Colon (tissue), 2 donors: ENCODE data around the gene PDZK1IP1.
"Not testable (repeated sequence)": the region's sequence is repeated elsewhere in the genome, so short reads cannot be mapped to it uniquely, and the experiment has no call there.

Experiments used
- FAIRE-seq: peaks from 2 replicates; lab custom pipeline; 2012; peaks lifted over from hg19 to GRCh38; lab: Jason Lieb, UNC
- donor health status: control.
- donor health status: control.

PDZK1IP1 gene

GRCh38 chr1:47223921-47224675 is 34.3 kb upstream of the PDZK1IP1 start:
- no peak for FAIRE-seq

GRCh38 chr1:47223174-47223920 is 33.5 kb upstream of the PDZK1IP1 start:
- no peak for FAIRE-seq

GRCh38 chr1:47222476-47222875 is 32.6 kb upstream of the PDZK1IP1 start:
- no peak for FAIRE-seq

GRCh38 chr1:47219590-47220220 is 29.9 kb upstream of the PDZK1IP1 start:
- no peak for FAIRE-seq

GRCh38 chr1:47219001-47219400 is 29.2 kb upstream of the PDZK1IP1 start:
- no peak for FAIRE-seq

DNA sequence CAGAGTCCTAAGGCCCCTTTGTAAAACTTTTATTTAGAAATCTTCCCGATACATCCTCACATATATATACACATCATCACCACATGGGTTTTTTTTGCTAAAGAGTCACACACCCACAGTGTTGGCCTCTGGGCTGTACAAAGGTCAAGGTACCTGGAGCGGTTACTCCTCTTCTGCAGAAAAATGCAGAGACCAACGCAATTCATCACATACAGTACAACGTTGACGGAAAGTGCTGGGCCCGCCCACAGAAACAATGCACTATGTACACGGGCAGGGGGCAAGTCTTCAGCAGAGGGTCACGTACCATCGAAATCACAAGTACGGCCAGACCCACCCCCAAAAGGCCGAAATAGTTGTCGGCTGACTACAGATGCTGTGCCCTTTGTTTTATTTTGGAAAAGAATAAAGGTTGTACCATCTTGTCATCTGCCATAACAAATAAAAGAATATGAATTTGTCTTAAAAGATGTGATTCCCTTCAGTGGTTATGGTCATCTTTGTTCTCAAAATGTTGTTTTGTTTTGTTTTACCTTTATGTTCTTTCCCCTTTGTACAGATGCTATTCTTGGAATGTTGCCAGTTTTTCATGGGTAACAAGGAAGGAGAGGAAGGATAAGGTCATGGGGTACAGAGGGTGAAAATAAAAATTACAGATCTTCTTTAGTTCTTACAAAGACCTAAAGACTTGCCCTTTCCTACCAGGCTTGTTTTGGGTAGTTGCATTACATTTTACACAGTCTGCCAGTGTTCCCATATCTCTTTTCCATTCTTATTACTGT is 26.6 kb upstream of the PDZK1IP1 start:
- no peak for FAIRE-seq

GRCh38 chr1:47215713-47216112 is 25.9 kb upstream of the PDZK1IP1 start:
- FAIRE-seq = no peak

GRCh38 chr1:47214549-47214948 is 24.7 kb upstream of the PDZK1IP1 start:
- FAIRE-seq = no peak

- FAIRE-seq = no peak
Observed at GRCh38 chr1:47213230-47213963, 23.6 kb upstream of the PDZK1IP1 start.

DNA sequence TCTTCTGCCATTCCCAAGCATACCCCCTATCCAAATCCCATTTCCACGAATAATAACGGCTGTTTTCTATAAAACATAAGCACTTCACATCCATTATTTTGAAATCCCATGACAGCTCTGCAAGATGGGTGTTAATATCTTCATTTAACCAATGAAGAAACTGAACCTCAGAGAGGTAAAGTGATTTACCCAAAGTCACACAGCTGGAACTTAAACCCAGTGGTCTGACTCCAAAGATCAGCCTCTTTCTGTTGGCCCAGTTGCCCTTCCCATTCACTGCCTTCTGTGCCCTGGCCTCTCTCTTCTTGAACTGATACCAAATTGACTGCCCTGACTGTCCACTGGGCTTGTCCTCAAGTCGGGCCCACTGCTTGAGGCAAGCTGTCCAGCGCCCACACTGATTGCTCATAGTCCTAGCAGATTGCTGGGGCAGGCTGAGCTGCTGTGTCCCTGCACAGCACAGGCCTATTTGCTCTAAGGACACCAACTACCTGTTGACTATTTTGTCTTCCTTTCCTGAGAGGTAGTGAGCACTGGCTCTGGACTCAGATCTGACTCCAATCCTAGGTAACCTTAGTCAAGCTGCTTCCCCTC is 22.9 kb upstream of the PDZK1IP1 start:
- no peak for FAIRE-seq

- no peak for FAIRE-seq
Observed at GRCh38 chr1:47211796-47212269, 22.0 kb upstream of the PDZK1IP1 start.

DNA sequence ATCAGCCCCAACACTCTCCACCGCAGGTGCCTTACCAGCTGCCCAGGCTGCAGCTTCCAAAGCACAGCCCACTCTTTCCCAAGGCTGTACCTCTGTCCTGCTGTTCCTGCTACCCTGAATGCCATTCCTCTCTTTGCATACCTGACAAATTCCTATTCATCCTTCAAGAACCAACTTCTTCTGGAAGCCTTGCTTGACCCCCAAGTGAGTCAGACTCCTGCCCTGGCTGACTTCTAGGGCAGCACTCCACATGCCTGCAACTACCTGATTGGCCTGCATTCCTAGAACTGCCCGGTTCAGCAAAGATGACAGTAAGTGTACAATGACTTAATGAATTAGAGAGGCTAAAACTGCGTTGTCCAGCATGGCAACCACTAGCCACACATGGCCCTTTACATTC is 20.8 kb upstream of the PDZK1IP1 start:
- FAIRE-seq = no peak

DNA sequence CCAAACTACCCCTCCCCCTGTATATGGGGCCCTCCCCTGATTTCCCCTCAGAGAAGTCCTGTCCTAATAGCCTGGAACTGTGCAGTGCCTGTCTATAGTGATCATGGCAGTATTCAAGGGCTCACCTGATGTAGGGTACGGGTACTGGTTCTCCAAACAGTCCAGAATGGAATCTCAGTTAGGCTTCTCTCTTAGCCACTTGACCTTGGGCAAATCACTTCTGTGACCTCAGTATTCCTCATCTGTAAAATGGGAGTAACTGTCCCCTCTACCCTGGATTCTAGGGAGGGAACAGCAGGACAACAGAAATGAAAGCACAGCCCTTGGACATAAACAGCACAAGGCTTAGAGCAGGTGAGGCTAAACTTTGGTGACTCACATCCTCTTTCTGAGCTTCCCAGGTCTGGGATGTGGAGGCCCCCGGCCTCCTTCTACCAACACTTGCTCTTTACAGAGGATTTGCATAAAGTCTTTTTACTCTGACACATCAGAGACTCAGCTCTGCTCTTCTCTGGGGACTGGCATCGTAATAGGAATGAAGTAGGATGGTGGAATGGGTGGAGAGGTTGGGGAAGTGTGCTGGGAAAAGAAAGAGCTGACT is 20.0 kb upstream of the PDZK1IP1 start:
- no peak for FAIRE-seq

DNA sequence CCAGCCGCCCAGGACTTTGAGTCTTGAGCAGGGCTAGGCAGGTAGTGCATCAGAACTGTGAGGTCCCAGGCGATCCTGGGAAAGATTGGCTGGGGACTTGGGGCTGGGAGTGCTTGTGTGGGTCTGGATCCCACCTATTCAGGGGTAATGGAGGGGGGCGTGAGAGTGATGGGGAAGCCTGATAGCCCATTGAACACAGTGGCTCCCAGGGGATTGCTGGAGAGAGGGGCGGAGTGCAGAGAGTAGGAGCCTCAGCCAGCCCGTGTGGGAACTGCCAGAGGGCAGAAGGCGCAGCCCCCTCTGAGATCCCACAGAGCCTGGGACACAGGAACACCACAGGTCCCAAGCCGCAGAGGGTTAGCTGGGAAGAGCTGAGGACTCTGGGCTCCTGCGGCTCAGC is 19.3 kb upstream of the PDZK1IP1 start:
- FAIRE-seq = no peak

DNA sequence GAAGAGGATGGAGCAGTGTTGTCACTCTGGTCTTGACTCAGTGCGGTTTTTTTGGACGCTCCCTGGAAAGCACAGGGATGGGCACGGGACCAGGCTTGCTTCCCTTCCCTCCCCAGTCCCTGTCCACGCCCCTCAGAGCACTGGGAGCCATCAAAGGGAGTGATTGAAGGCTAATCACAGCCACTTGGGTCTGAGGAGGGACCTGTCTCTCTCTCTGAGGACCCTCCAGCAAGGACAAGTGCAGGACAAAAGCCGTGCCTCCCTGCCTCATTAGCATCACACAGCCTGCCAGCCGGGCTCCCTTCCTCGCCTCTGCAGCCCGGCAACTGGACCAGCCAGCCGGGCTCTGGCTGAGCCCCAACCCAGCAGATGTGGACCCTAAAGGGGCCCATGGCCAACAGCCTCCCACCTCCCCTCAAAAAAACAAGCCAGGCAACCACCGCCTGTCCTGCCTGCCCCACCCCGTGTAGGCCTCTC is 18.6 kb upstream of the PDZK1IP1 start:
- FAIRE-seq = no peak

- FAIRE-seq = no peak
Observed at GRCh38 chr1:47207803-47208373, 18.1 kb upstream of the PDZK1IP1 start.

DNA sequence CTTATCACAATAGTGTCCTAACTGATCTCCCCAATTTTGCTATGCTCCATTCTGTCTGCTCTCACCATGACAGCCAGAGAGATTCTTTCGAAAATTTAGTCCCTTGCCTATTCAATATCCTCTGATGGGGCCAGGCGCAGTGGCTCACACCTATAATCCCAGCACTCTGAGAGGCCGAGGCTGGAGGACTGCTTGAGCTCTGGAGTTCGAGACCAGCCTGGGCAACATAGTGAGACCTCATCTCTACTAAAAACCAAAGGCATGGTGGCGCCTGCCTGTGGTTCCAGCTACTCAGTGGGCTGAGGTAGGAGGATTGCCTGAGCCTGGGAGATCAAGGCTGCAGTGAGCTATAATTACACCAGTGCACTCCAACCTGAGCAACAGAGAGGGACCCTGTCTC is 16.1 kb upstream of the PDZK1IP1 start:
- FAIRE-seq = no peak

- not testable (repeated sequence) for FAIRE-seq
Observed at GRCh38 chr1:47203504-47203903, 13.7 kb upstream of the PDZK1IP1 start.

- FAIRE-seq = no peak
Observed at GRCh38 chr1:47201179-47201578, 11.3 kb upstream of the PDZK1IP1 start.

- no peak for FAIRE-seq
Observed at GRCh38 chr1:47198214-47198613, 8.4 kb upstream of the PDZK1IP1 start.
